ENCODE measurements around the gene IL1R2. TPM values are rescaled to one million over a fixed set of nuclear protein-coding genes. Genes with fewer than 3 reads are reported as not detected.
A peak's percentile ranks its signal among the peaks of the same experiment; 100 is the strongest.

Gene IL1R2
- total and polyA plus RNA-seq, 2 donors from 2014 or later: 11.2 to 20.0 TPM

- peaks cover 12 to 32% (median 27%) of the 10 kb centered on the region in 3 donors for H3K4me1 ChIP-seq (ENCODE audit: control insufficient read depth in 2 of 3, insufficient read depth in 2 of 3, low read depth in 1 of 3, low read length in 3 of 3)
- H3K27me3 ChIP-seq (ENCODE audit: control insufficient read depth, insufficient read depth, low read length): no peaks in the 10 kb centered on the region
- DNase-seq (peak in 4 of 5 donors; percentile 27 to 85 (median 72)), FAIRE-seq (no peak)
- no peak overlapping the region for H3K9ac ChIP-seq (ENCODE audit: low read length in 3 of 3)
- H3K9me3 ChIP-seq (ENCODE audit: control insufficient read depth in 2 of 3, insufficient read depth in 1 of 3, low read length in 3 of 3): no peaks in the 10 kb centered on the region
- no peak overlapping the region for H3K4me3 ChIP-seq (ENCODE audit: low read length in 3 of 3)
- H3K36me3 ChIP-seq (ENCODE audit: control insufficient read depth in 2 of 3, insufficient read depth in 3 of 3, low read length in 3 of 3): no peaks in the 10 kb centered on the region
- intact Hi-C loops (cut with DNase I): no loop called here
- TF ChIP-seq, protein P1, sequence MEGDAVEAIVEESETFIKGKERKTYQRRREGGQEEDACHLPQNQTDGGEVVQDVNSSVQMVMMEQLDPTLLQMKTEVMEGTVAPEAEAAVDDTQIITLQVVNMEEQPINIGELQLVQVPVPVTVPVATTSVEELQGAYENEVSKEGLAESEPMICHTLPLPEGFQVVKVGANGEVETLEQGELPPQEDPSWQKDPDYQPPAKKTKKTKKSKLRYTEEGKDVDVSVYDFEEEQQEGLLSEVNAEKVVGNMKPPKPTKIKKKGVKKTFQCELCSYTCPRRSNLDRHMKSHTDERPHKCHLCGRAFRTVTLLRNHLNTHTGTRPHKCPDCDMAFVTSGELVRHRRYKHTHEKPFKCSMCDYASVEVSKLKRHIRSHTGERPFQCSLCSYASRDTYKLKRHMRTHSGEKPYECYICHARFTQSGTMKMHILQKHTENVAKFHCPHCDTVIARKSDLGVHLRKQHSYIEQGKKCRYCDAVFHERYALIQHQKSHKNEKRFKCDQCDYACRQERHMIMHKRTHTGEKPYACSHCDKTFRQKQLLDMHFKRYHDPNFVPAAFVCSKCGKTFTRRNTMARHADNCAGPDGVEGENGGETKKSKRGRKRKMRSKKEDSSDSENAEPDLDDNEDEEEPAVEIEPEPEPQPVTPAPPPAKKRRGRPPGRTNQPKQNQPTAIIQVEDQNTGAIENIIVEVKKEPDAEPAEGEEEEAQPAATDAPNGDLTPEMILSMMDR (IDR thresholded peaks at IDR 0.05; ENCODE audit: borderline replicate concordance, extremely low read depth, insufficient read depth): no peak
- H3K27ac ChIP-seq (ENCODE audit: low read depth in 2 of 2, low read length in 2 of 2): peak overlapping the region; percentile 56 to 86
Observed at GRCh38 chr2:102061962-102062795, 70.4 kb downstream of the IL1R2 start.

GRCh38 chr2:102062802-102063201 lies 71.0 kb downstream of the IL1R2 start:
- intact Hi-C loops (cut with DNase I): no loop called here
- TF ChIP-seq, protein P1 (IDR thresholded peaks at IDR 0.05; ENCODE audit: borderline replicate concordance, extremely low read depth, insufficient read depth): no peak
- H3K9ac ChIP-seq (ENCODE audit: low read length in 3 of 3): no peak overlapping the region
- no peaks in the 10 kb centered on the region for H3K27me3 ChIP-seq (ENCODE audit: control insufficient read depth, insufficient read depth, low read length)
- no peaks in the 10 kb centered on the region for H3K36me3 ChIP-seq (ENCODE audit: control insufficient read depth in 2 of 3, insufficient read depth in 3 of 3, low read length in 3 of 3)
- no peak overlapping the region for H3K4me3 ChIP-seq (ENCODE audit: low read length in 3 of 3)
- DNase-seq (no peak), FAIRE-seq (no peak)
- peak overlapping the region; percentile 37 to 86 for H3K27ac ChIP-seq (ENCODE audit: low read depth in 2 of 2, low read length in 2 of 2)
- peaks cover 12 to 29% (median 27%) of the 10 kb centered on the region in 3 donors for H3K4me1 ChIP-seq (ENCODE audit: control insufficient read depth in 2 of 3, insufficient read depth in 2 of 3, low read depth in 1 of 3, low read length in 3 of 3)
- no peaks in the 10 kb centered on the region for H3K9me3 ChIP-seq (ENCODE audit: control insufficient read depth in 2 of 3, insufficient read depth in 1 of 3, low read length in 3 of 3)

DNA sequence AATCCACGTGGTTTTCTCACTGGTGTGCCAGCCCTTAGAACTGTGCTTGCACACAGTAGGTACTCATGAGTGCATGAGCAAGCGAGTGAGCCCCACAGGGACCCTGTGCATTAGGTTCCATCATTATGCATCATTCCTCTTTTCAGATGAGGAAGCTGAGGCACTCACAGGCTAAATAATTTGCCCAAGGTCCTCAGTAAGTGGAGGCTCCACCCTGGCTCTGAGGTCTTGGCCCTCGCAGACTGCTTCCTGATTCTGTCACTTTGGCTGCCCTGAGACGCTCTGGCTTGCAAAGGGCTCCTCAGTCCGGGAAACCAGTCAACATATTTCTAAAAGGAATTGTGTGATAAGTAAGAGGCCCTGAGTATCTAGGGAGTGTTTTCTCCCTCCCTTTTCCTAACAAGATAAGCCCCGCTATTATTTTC lies 71.7 kb downstream of the IL1R2 start:
- H3K36me3 ChIP-seq (ENCODE audit: control insufficient read depth in 2 of 3, insufficient read depth in 3 of 3, low read length in 3 of 3): no peaks in the 10 kb centered on the region
- peak overlapping the region; percentile 82 to 92 for H3K27ac ChIP-seq (ENCODE audit: low read depth in 2 of 2, low read length in 2 of 2)
- intact Hi-C loops (cut with DNase I): no loop called here
- H3K27me3 ChIP-seq (ENCODE audit: control insufficient read depth, insufficient read depth, low read length): no peaks in the 10 kb centered on the region
- FAIRE-seq (no peak), DNase-seq (peak in 3 of 5 donors; percentile 21 to 86 (median 72))
- H3K9ac ChIP-seq (ENCODE audit: low read length in 3 of 3): no peak overlapping the region
- H3K9me3 ChIP-seq (ENCODE audit: control insufficient read depth in 2 of 3, insufficient read depth in 1 of 3, low read length in 3 of 3): no peaks in the 10 kb centered on the region
- no peak overlapping the region for H3K4me3 ChIP-seq (ENCODE audit: low read length in 3 of 3)
- TF ChIP-seq, protein P1 (IDR thresholded peaks at IDR 0.05; ENCODE audit: borderline replicate concordance, extremely low read depth, insufficient read depth): no peak
- H3K4me1 ChIP-seq (ENCODE audit: control insufficient read depth in 2 of 3, insufficient read depth in 2 of 3, low read depth in 1 of 3, low read length in 3 of 3): peaks cover 12 to 29% (median 27%) of the 10 kb centered on the region in 3 donors

All from kidney (tissue), 14 donors.